Peyer's patch (tissue), 4 donors: ENCODE results near the gene BLM. TPM values are rescaled to one million over a fixed set of nuclear protein-coding genes. Genes with fewer than 3 reads are reported as not detected.

Experiments
- DNase-seq, 3 donors: peaks; one replicate each; pipeline ENCODE4 v3.0.0-alpha.2; 2017 to 2019
- H3K27ac ChIP-seq, 4 donors: fragments of 200-600 bp; sonication (generic); one replicate each; pipeline ENCODE4 v1.5.1; 2016 to 2019
- H3K27me3 ChIP-seq, 2 donors: fragments of 200-600 bp; sonication (generic); one replicate each; pipeline ENCODE4 v1.5.1; 2019
- H3K36me3 ChIP-seq, 3 donors: fragments of 200-600 bp; sonication (generic); one replicate each; pipeline ENCODE4 v1.5.1; 2016 to 2019
- H3K4me1 ChIP-seq, 4 donors: fragments of 200-600 bp; sonication (generic); one replicate each; pipeline ENCODE4 v1.5.1; 2016 to 2019
- H3K4me3 ChIP-seq, 4 donors: fragments of 200-600 bp; sonication (generic); 1 replicate in 3 of 4; 2 replicates in 1 of 4; pipeline ENCODE4 v1.5.1; 2016 to 2019; ENCODE audit warnings: mild to moderate bottlenecking in 1 of 4
- H3K9me3 ChIP-seq, 4 donors: fragments of 200-600 bp; sonication (generic); one replicate each; pipeline ENCODE4 v1.5.1; 2016 to 2019; ENCODE audit warnings: mild to moderate bottlenecking in 1 of 4
- POLR2A ChIP-seq, 2 donors: fragments of 450-650 bp; IDR thresholded peaks; one replicate each; pipeline ENCODE4 v1.5.1; 2017; ENCODE audit warnings: antibody characterized with exemption in 2 of 2, mild to moderate bottlenecking in 2 of 2, moderate library complexity in 2 of 2
- total RNA-seq, 4 donors: library from RNA; depleted of rRNA; stranded (reverse); fragments of >200 nt; gene quantifications; one replicate each; pipeline ENCODE4 v1.1.0, GENCODE V29; 2016
- TF ChIP-seq, protein P1 (sequence below), 6 experiments: fragments of 450-650 bp in 4 of 6; fragments of 200-600 bp in 2 of 6; sonication (generic) in 1 of 6; IDR thresholded peaks; one replicate each; pipeline ENCODE4 v1.5.1; 2017 to 2019; ENCODE audit warnings: antibody characterized with exemption in 6 of 6, mild to moderate bottlenecking in 3 of 6, moderate library complexity in 1 of 6

Gene BLM
- total RNA-seq, 4 donors from 2014 or later: 0.94 to 8.4 (median 4.2) TPM

- no peak overlapping the region for H3K4me3 ChIP-seq
- H3K36me3 ChIP-seq: no peaks in the 10 kb centered on the region
- no peaks in the 10 kb centered on the region for H3K27me3 ChIP-seq
- TF ChIP-seq POLR2A (IDR thresholded peaks at IDR 0.05): no peak
- TF ChIP-seq, protein P1, sequence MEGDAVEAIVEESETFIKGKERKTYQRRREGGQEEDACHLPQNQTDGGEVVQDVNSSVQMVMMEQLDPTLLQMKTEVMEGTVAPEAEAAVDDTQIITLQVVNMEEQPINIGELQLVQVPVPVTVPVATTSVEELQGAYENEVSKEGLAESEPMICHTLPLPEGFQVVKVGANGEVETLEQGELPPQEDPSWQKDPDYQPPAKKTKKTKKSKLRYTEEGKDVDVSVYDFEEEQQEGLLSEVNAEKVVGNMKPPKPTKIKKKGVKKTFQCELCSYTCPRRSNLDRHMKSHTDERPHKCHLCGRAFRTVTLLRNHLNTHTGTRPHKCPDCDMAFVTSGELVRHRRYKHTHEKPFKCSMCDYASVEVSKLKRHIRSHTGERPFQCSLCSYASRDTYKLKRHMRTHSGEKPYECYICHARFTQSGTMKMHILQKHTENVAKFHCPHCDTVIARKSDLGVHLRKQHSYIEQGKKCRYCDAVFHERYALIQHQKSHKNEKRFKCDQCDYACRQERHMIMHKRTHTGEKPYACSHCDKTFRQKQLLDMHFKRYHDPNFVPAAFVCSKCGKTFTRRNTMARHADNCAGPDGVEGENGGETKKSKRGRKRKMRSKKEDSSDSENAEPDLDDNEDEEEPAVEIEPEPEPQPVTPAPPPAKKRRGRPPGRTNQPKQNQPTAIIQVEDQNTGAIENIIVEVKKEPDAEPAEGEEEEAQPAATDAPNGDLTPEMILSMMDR (IDR thresholded peaks at IDR 0.05): no peak
- no peak for DNase-seq
- H3K4me1 ChIP-seq: no peaks in the 10 kb centered on the region
- no peaks in the 10 kb centered on the region for H3K9me3 ChIP-seq
- no peak overlapping the region for H3K27ac ChIP-seq
These were observed 5.7 kb upstream of the BLM start for GRCh38 chr15:90711418-90711824.

DNA sequence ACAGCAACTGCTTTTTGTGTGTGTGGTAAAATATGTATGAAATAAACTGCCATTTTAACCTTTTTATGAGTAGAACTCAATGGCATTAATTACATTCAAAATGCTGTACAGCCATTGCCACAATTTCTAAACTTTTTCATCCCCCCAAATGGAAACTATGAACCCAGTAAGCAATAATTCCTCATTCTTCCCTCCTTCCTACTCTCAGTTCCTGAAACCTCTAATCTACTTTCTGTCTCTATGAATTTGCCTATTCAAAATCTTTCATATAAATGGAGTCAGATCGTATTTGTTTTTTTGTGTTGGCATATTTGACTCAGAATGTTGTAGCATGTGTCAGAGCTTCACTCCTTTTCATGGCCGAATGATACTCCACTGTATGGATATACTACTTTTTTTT is 5.3 kb upstream of the BLM start:
- H3K27ac ChIP-seq: no peak overlapping the region
- H3K36me3 ChIP-seq: no peaks in the 10 kb centered on the region
- H3K4me1 ChIP-seq: no peaks in the 10 kb centered on the region
- no peak for DNase-seq
- no peaks in the 10 kb centered on the region for H3K27me3 ChIP-seq
- H3K9me3 ChIP-seq: no peaks in the 10 kb centered on the region
- TF ChIP-seq POLR2A (IDR thresholded peaks at IDR 0.05): no peak
- TF ChIP-seq, protein P1 (IDR thresholded peaks at IDR 0.05): no peak
- no peak overlapping the region for H3K4me3 ChIP-seq

GRCh38 chr15:90713081-90713480 is 4.1 kb upstream of the BLM start:
- Histone ChIP-seq H3K4me3 (no peak overlapping the region), H3K27me3 (no peaks in the 10 kb centered on the region), H3K4me1 (peaks cover 0 to 6% (median 0%) of the 10 kb centered on the region in 4 donors), H3K27ac (no peak overlapping the region), H3K9me3 (no peaks in the 10 kb centered on the region), H3K36me3 (no peaks in the 10 kb centered on the region)
- no peak for DNase-seq
- TF ChIP-seq POLR2A (IDR thresholded peaks at IDR 0.05): no peak
- TF ChIP-seq, protein P1 (IDR thresholded peaks at IDR 0.05): no peak

DNA sequence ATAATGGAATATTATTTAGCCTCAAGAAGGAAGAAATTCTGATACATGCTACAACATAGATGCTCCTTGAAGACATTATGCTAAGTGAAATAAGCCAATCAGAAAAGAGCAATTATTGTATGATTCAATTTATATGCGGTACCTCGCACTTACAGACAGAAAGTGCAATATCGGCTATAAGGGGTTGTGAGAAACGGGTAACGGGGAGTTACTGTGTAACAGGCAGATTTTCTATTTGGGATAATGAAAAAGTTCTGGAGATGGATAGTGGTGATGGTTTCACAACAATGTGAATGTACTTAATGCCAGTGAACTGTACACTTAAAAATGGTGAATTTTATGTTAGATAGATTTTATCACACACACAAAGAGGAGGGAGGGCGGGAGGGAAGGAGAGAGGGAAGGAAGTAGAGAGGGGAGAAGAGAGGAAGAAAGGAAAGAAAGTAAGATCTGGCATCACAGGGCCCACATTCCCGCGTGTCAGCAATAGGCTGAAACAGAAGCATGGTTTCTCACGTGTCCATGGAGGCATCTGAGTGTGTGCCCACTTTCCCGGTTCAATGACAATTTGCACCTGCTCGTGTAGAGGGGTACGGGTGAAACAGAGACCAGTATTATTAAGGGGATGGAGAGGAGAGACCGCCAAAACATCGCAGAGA is 700 bp upstream of the BLM start:
- Histone ChIP-seq H3K4me3 (peak overlapping the region; percentile 63 to 74 (median 70)), H3K27ac (peak overlapping the region; percentile 85 to 93 (median 90)), H3K9me3 (no peaks in the 10 kb centered on the region), H3K36me3 (no peaks in the 10 kb centered on the region), H3K4me1 (peaks cover 0 to 6% (median 0%) of the 10 kb centered on the region in 4 donors), H3K27me3 (no peaks in the 10 kb centered on the region)
- DNase-seq: peak in 1 of 3 donors; percentile 17
- TF ChIP-seq POLR2A (IDR thresholded peaks at IDR 0.05): no peak
- TF ChIP-seq, protein P1 (IDR thresholded peaks at IDR 0.05): no peak

DNA sequence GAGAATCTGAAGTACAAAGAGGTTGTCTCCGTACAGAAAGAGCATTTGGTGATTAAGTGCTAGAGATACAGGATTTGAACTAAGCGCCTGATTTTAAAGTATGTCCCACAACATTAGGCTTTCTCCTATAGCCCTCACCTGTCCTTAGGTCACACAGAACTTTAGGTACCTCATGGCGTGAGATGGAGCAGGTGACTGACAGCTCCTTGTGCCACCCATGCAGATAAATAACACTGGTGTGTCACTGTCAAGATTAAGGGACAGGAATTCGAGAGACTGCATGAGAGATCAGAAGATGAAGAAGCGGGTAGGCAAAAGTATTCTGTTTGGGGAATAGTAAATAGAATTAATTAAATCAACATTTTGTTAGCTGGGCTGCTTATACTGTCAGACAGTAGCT is 1.1 kb downstream of the BLM start:
- H3K36me3 ChIP-seq: no peaks in the 10 kb centered on the region
- H3K9me3 ChIP-seq: no peaks in the 10 kb centered on the region
- DNase-seq: no peak
- TF ChIP-seq POLR2A (IDR thresholded peaks at IDR 0.05): no peak
- TF ChIP-seq, protein P1 (IDR thresholded peaks at IDR 0.05): no peak
- no peak overlapping the region for H3K4me3 ChIP-seq
- H3K27ac ChIP-seq: no peak overlapping the region
- no peaks in the 10 kb centered on the region for H3K27me3 ChIP-seq
- H3K4me1 ChIP-seq: peaks cover 0 to 6% (median 0%) of the 10 kb centered on the region in 4 donors
